Choroid plexus epithelial cell (primary cell): ENCODE results near the gene ZNF497.

ENCODE experiments used
- DNase-seq: peaks from one replicate; pipeline ENCODE4 v3.0.0-alpha.2; 2010; ENCODE audit warnings: low read depth
- H3K4me3 ChIP-seq: 2 replicates; pipeline ENCODE4 v1.5.1; 2011; ENCODE audit warnings: low read depth, mild to moderate bottlenecking, control low read depth, low read length, moderate library complexity
- CTCF ChIP-seq: conservative IDR thresholded peaks from 2 replicates; pipeline ENCODE4 v1.5.1; 2011; ENCODE audit warnings: low read depth, mild to moderate bottlenecking, control low read depth, inconsistent platforms, low read length, moderate library complexity

Gene ZNF497

GRCh38 chr19:58392945-58393724, 30.6 kb upstream of the ZNF497 start:
- no peak for TF ChIP-seq CTCF
- no peak for DNase-seq
- H3K4me3 ChIP-seq = no peak overlapping the region

GRCh38 chr19:58388175-58388526, 25.6 kb upstream of the ZNF497 start:
- no peak for TF ChIP-seq CTCF
- peak overlapping the region; percentile 82 for H3K4me3 ChIP-seq
- DNase-seq = no peak

- DNase-seq = peak; percentile 33
- peak overlapping the region; percentile 82 for H3K4me3 ChIP-seq
- TF ChIP-seq CTCF = no peak
These were observed 25.0 kb upstream of the ZNF497 start for GRCh38 chr19:58387338-58388174.

- TF ChIP-seq CTCF = no peak
- peak within 1 kb of the TSS; percentile 82 for H3K4me3 ChIP-seq
- peak; percentile 99 for DNase-seq
These were observed 24.2 kb upstream of the ZNF497 start, which contains the start of gene RPS5 for GRCh38 chr19:58386576-58387337. RPS5 (plus strand) TSS chr19:58387269; CDS start chr19:58388138, 869 bp downstream.

GRCh38 chr19:58385891-58386575, 23.5 kb upstream of the ZNF497 start:
- no peak for TF ChIP-seq CTCF
- H3K4me3 ChIP-seq = peak overlapping the region; percentile 82
- DNase-seq = peak; percentile 10

- no peak for TF ChIP-seq CTCF
- peak overlapping the region; percentile 82 for H3K4me3 ChIP-seq
- no peak for DNase-seq
These were observed 22.9 kb upstream of the ZNF497 start for GRCh38 chr19:58385313-58385890.
